GM12874 (cell line): ENCODE measurements around the gene UNC5C.

Source experiments
- TF ChIP-seq, protein P1 (sequence below): IDR thresholded peaks from 2 replicates; pipeline ENCODE4 v1.5.1; 2011; ENCODE audit warnings: low read depth, mild to moderate bottlenecking, control low read depth, low read length, moderate library complexity; ENCODE audit not compliant: insufficient read depth

The UNC5C gene

DNA sequence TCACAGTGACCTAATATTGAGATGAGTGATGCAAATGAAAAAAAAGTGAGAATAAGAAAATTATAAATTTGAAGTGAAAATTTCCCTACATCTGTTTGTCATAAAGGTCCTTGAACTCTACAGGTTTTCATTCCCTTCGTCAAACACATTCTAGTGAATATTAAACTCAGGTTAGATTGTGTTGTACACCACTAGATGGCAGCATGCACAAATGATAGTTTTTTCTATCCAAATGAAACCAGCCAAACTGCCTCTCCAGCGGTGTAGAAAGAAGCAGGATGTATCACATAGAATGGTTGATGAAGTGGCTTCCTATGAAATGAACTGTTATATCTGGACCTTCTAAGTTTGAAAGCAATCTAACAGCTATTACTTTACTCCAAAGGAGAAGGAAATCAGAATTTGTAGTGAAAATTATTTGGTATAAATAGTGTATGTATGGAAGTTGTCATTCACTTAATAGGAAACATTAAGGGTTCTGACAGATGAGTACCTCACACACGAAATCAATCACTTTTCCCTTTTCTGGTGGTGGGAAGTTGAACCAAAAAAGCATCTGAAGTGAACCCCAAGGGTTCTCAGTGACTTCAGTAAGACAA, 382.7 kb downstream of the UNC5C start:
- TF ChIP-seq, protein P1, sequence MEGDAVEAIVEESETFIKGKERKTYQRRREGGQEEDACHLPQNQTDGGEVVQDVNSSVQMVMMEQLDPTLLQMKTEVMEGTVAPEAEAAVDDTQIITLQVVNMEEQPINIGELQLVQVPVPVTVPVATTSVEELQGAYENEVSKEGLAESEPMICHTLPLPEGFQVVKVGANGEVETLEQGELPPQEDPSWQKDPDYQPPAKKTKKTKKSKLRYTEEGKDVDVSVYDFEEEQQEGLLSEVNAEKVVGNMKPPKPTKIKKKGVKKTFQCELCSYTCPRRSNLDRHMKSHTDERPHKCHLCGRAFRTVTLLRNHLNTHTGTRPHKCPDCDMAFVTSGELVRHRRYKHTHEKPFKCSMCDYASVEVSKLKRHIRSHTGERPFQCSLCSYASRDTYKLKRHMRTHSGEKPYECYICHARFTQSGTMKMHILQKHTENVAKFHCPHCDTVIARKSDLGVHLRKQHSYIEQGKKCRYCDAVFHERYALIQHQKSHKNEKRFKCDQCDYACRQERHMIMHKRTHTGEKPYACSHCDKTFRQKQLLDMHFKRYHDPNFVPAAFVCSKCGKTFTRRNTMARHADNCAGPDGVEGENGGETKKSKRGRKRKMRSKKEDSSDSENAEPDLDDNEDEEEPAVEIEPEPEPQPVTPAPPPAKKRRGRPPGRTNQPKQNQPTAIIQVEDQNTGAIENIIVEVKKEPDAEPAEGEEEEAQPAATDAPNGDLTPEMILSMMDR = peak; percentile 29; the same call in 1 of the 2 replicates

DNA sequence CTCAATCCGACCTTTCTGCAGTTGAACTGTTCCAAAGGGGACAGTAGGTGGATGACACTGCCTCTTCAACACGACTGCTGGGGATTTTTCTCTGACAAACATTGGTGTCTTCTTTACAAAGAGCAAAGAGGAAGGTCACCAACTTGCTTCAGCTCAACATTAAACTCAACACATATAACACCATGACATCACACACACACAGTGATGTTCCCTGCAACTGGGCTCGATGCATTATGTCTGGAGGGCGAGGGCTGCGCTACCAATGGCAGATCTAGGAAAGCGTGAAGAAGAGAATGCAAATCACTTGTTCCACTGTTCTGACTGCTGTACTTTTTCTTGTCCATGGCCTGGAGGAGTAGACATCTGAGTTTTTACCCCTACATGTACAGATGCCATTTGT, 385.9 kb downstream of the UNC5C start:
- TF ChIP-seq, protein P1 = no peak

DNA sequence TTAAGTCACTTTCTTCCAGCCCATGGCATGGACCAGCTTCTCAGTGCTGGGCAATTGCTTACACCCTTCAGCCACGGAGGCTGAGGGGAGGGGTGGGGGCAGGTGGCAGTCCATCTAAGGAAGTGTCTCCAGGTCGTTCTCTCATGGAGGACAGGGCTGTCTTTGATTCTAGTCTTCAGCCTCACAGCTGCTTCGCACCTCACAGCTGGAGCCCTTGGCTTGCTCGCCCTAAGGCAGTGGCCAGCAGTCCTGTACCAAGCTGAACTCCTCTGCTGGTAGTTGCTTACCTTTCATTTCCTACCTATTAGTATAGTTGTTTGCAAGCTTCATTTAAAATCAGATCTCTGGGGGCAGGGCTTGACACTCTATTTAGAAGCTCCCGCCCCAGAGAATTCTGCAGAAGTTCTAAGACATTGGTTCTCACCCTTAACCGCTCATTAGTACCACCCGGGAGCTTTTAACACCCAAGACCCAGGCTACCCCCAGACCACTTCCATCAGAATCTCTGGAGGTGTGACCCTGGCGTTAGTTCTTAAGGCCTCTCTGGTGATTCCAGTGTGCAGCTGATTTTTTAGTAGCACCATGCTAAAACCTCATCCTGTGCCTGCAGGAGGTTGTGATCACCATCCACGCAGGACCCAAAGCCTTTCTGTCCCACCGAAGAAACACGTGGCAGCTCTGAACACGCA, 386.8 kb downstream of the UNC5C start:
- TF ChIP-seq, protein P1 = no peak

DNA sequence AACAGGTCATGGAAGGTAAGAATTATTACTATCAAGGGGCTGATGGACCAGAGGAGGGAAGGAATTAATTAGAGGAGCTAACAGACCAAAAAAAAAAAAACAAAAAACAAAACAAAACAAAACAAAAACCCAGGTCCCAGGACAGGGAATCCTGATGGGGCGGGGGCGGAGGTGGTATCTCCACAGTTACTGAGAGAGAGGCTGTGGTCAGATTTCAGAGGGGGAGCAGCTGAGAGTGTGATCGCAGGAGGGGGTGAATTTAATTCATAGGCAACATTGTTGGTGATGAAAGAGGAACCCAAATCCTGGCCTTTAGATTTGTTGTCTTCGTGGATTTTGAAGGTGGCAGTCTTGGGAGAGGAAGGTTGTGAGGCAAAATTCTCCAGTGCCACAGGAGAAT, 389.4 kb downstream of the UNC5C start:
- TF ChIP-seq, protein P1 = no peak

DNA sequence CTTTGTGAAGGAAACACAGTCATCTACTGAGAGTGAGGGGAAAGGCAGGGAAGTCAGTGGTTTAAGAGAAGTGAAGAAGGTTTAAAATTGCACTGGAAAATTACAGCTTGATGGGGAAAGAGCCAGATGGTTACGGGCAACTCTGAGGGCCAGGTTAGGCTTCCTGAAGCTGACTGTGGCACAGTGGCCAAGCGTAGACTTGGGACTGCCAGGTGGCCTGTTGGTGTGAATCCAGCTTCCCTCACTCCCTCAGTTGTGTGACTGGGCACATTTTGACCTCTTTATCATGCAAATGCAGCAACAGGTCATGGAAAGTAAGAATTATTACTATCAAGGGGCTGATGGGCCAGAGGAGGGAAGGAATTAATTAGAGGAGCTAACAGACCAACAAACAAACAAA, 390.1 kb downstream of the UNC5C start:
- TF ChIP-seq, protein P1 = no peak

DNA sequence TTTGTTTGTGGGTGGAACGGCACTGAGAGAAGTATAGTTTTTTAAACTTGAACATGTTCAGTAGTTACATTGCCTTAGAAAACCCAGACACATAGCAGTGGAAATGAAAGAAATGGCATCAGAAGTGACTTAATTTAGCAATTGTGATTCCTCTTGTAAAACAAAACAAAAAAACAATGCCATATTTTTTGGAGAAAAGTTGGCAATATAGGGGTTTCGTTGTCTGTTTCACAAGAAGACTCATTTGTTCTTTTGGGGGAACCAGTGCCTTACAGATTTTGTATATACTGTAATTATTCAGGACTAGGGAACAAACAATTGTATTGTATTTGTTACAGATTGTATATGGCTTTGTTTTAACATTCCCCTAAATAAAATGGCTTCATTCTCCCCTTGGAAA, 390.7 kb downstream of the UNC5C start:
- TF ChIP-seq, protein P1 = no peak

DNA sequence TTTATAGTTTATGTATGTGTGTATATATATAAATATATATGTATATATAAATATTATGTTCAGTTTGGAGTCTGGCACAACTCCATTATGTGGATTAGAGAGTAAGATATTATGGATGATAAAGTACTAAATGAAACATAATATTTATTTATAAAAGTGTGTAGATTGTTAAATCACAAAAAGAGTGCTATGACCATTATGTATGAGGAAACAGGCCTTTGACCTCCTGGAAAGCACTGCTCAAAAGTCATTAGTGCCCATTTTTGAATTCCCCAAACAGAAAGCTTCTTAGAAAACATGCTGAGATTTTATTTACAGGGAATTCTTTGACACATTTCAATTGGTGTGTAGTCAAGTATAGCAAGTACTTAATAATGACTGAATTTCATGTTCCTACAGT, 391.2 kb downstream of the UNC5C start:
- TF ChIP-seq, protein P1 = no peak
